ENCODE measurements around the gene SEC14L5. TPM values are rescaled to one million over a fixed set of nuclear protein-coding genes. Genes with fewer than 3 reads are reported as not detected.
A peak's percentile ranks its signal among the peaks of the same experiment; 100 is the strongest.
"Not testable (repeated sequence)": the region's sequence is repeated elsewhere in the genome, so short reads cannot be mapped to it uniquely, and the experiment has no call there.

SEC14L5 gene
- total RNA-seq, 1 donor from 2014 or later, result 0.16 TPM

- no peak for DNase-seq (ENCODE audit: low read depth)
Observed at GRCh38 chr16:5036228-5037156, 78.4 kb downstream of the SEC14L5 start.

GRCh38 chr16:5040451-5040850, 82.3 kb downstream of the SEC14L5 start:
- DNase-seq (ENCODE audit: low read depth), result no peak

GRCh38 chr16:5041600-5042133, 83.5 kb downstream of the SEC14L5 start:
- DNase-seq (ENCODE audit: low read depth), result peak; percentile 47

- peak; percentile 14 for DNase-seq (ENCODE audit: low read depth)
Observed at GRCh38 chr16:5042574-5043171, 84.5 kb downstream of the SEC14L5 start.

GRCh38 chr16:5044011-5044540, 85.9 kb downstream of the SEC14L5 start:
- no peak for DNase-seq (ENCODE audit: low read depth)

- DNase-seq (ENCODE audit: low read depth), result not testable (repeated sequence)
Observed at GRCh38 chr16:5044581-5044980, 86.5 kb downstream of the SEC14L5 start.

GRCh38 chr16:5045499-5046115, 87.5 kb downstream of the SEC14L5 start:
- DNase-seq (ENCODE audit: low read depth), result no peak

GRCh38 chr16:5046914-5047313, 88.8 kb downstream of the SEC14L5 start:
- DNase-seq (ENCODE audit: low read depth), result no peak

- DNase-seq (ENCODE audit: low read depth), result no peak
Observed at GRCh38 chr16:5054876-5055865, 97.0 kb downstream of the SEC14L5 start.

- no peak for DNase-seq (ENCODE audit: low read depth)
Observed at GRCh38 chr16:5056352-5056751, 98.2 kb downstream of the SEC14L5 start.

GRCh38 chr16:5058476-5058875, 100.3 kb downstream of the SEC14L5 start:
- peak; percentile 43 for DNase-seq (ENCODE audit: low read depth)

GRCh38 chr16:5059386-5060072, 101.4 kb downstream of the SEC14L5 start:
- no peak for DNase-seq (ENCODE audit: low read depth)

GRCh38 chr16:5060073-5060641, 102.0 kb downstream of the SEC14L5 start:
- DNase-seq (ENCODE audit: low read depth), result no peak

- no peak for DNase-seq (ENCODE audit: low read depth)
Observed at GRCh38 chr16:5062051-5062450, 103.9 kb downstream of the SEC14L5 start.

GRCh38 chr16:5062790-5063765, 104.9 kb downstream of the SEC14L5 start:
- no peak for DNase-seq (ENCODE audit: low read depth)

- no peak for DNase-seq (ENCODE audit: low read depth)
Observed at GRCh38 chr16:5064915-5065314, 106.8 kb downstream of the SEC14L5 start.

GRCh38 chr16:5065326-5065725, 107.2 kb downstream of the SEC14L5 start:
- no peak for DNase-seq (ENCODE audit: low read depth)

- no peak for DNase-seq (ENCODE audit: low read depth)
Observed at GRCh38 chr16:5065813-5066212, 107.7 kb downstream of the SEC14L5 start, which contains the start of gene C16orf89. Gene C16orf89 (minus strand): TSS chr16:5065956. CDS start chr16:5065908, 48 bp downstream.
